Smooth muscle cell of the brain vasculature (primary cell): ENCODE results near the gene SNX14.
"Not testable (repeated sequence)": the region's sequence is repeated elsewhere in the genome, so short reads cannot be mapped to it uniquely, and the experiment has no call there.

Source experiments
- DNase-seq: peaks from one replicate; pipeline ENCODE4 v3.0.0-alpha.2; 2012; ENCODE audit warnings: low read depth, low spot score

The SNX14 gene, protein sequence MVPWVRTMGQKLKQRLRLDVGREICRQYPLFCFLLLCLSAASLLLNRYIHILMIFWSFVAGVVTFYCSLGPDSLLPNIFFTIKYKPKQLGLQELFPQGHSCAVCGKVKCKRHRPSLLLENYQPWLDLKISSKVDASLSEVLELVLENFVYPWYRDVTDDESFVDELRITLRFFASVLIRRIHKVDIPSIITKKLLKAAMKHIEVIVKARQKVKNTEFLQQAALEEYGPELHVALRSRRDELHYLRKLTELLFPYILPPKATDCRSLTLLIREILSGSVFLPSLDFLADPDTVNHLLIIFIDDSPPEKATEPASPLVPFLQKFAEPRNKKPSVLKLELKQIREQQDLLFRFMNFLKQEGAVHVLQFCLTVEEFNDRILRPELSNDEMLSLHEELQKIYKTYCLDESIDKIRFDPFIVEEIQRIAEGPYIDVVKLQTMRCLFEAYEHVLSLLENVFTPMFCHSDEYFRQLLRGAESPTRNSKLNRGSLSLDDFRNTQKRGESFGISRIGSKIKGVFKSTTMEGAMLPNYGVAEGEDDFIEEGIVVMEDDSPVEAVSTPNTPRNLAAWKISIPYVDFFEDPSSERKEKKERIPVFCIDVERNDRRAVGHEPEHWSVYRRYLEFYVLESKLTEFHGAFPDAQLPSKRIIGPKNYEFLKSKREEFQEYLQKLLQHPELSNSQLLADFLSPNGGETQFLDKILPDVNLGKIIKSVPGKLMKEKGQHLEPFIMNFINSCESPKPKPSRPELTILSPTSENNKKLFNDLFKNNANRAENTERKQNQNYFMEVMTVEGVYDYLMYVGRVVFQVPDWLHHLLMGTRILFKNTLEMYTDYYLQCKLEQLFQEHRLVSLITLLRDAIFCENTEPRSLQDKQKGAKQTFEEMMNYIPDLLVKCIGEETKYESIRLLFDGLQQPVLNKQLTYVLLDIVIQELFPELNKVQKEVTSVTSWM

DNA sequence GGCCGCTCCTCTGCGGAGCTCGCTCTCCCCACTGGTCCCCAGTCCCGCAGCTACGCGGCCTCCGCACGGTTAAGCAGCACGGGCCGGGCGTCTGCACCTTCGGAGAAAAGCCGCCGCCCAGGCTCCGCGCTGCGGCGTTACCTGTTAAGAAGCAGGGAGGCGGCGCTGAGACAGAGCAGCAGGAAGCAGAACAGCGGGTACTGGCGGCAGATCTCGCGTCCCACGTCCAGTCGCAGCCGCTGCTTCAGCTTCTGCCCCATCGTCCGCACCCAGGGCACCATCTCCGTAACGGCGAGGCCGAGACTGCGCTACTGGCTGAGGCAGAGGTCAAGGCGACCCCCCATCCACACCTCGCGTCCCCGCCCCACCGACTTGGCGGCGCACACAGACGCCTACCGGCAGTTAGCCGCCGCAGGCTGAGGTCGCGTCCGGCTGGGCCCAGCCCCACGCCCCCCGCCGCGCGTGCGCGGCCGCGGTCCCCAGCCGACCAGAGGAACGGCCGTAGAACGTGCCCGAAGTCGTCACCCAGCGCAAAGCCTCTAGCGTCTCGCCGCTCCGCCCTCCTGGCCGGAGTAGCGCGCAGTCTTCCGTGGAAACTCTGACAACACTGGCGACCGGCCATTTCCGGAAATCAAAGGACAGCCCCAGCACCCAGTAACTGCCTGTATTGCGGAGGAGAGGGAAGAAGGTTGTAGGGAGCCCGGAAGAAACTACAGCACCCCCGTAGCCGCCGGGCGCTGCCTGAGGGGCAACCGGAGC, at the start of gene SNX14:
TSS of gene SNX14 (minus strand) at position 421 of the 759 bp plus-strand sequence. CDS start at position 281, 140 bp downstream.
- DNase-seq = peak; percentile 67

DNA sequence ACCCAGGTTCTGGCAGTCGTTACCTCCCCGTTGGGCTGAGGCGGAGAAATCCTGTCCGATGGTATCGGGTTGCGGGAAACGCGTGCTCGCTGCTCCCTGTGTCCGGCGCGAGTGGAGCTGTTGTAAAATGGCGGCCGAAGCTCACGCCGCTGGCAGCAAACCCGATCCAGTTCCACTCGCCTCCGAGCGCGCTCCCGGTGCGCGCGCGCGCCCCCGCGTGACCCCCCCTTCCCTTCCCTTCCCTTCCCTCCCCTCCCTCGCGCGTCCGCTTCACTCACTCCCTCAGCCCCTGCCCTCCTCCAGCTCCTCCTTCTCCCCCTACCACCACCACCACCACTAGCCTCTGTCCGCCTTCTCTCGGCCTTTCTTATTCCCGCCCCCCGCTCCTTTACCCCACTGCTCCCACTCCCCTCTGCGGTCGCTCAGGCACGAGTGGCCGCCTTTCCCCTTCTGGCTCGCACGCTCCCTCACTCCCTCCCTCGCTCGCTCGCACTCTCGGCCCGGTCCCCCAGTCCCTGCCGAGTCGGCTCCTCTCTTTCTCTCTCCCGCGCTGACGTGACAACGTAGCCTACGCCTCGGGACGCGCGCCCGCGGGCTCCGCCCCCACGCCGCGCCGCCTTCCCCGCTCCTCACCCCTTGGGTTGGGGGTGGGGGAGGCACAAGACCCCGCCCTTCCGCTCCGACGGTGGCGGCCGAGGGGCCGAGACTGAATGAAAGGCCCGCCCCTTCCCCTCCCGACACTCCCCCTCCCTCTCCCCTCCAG, 49.3 kb upstream of the SNX14 start, which contains the start of gene SYNCRIP:
TSS of gene SYNCRIP (minus strand) at position 113 of the 763 bp plus-strand sequence. CDS start 1,447 bp downstream, outside the sequence.
- peak; percentile 97 for DNase-seq

DNA sequence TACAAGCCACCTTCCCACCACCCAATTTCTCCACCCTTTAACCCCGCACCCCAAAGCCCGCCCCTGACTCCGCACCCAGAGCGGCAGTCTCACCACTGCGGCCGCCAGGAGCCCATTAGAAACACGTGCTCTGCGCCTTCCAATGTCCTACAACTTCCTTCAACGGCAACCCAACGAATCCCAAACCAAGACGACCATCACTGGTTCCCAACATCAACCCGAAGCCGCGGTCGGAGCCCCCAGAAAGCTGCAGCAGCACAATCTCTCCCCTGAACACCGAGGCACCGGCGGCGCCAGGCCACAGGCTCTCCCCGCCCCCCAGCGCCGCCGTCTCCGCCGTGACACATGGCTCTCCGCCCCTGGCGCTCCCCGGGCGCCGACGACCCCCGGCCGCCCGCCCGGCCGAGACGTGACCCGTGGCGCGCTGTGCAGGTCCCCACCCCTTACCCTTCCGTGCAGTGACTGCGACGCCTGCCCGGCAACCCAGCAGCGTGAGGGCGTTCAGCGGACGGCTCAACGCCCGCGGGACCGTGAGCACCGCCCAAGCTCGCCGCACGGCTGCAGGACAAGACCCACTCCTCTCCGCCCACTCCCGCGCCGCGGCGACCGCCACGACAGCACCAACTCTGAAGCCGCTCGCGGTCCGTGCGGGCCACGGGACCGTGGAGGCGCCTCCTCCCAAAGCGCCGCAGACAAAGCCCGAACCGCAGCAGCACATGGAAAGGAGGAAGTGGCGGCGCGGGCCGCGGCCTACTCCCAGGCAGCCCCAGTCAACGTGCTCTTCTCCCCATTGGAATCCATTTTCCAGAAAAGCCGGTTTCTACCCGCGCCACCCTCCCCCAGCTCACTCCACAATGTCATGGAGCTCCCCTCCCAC, 48.5 kb upstream of the SNX14 start:
- no peak for DNase-seq

DNA sequence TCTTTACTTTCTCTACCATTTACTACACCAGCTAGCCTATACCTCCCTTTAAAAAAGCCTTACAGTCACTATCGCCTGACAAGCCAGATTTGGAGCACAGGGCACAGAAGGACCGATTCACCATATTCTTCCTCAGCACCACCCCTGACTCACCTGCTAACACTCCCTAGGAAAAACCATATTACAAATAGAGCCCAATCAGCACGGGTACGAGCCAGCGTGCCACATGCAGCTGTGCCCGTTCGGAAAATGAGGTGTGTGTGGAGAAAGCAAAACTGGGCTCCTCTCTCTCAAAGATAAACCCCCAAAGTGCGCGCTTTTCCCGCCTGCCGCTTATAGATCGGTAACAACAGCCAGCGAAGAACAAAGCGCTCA, 47.9 kb upstream of the SNX14 start:
- DNase-seq = no peak

DNA sequence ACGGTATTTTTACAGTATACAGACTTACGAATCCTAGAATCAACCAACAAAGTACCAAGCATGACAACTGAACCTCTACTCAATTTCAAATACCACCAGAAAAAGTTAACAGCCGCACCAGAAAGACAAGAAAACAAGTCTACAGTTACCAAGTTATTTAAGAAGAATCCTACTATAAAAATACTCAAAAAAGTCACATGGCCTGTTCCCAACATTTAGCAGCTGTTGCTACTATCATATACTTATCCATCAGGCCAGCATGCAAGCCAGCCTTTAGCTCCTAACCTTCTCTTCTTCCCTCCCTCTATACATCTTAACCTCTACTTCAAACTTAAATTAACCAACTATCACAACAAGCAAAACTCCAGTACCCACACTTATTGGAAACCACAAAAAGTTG, 47.2 kb upstream of the SNX14 start:
- DNase-seq = no peak

DNA sequence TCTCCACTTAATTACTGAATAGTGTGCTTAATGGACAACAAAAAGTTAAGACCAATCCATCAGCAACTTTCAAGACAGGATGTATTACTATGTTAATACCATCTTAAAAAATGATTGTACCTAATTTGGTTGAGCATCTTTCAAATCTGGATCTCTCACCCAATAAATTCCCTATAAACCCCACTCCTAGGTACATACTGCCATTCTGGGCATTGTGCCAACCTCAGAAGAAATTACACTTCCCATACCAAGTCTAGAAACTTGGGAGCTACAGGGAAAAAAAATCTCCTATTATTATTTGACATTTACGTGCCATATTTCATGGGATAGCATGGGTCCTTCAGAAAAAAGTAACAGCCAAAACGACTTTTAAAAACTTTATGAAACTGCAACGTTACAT, 43.9 kb upstream of the SNX14 start:
- DNase-seq = no peak

DNA sequence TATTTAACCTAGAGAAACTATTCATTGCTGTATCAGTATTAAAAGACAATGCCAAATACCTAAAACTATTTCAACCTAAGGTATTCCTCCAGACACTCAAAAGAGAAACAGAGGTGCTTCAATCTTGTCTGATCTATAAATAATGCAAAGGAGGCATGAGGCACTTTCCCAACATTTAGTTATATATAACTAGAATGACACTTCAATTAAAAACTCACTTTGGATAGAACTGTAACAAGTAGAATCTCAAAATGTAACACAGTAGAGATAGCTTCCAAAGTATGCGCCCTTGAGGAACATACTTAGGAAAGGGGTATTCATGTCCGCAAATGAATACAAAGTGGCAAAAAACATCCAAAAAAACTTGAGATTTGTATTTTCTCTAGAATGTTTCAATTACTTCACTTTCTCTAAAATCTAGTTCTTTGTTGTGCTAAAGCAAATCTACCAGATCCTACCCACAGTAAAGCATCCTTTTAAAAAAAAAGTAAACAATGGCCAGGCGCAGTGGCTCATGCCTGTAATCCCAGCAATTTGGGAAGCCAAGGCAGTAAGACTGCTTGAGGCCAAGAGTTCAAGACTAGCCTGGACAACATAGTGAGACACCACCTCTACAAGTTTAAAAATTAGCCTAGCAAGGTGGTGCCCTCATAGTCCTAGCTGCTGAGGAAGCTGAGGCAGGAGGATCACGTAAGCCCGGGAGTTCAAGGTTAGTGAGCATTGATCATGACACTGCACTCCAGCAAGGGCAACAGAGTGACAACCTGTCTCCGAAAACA, 38.7 kb upstream of the SNX14 start:
- no peak for DNase-seq

DNA sequence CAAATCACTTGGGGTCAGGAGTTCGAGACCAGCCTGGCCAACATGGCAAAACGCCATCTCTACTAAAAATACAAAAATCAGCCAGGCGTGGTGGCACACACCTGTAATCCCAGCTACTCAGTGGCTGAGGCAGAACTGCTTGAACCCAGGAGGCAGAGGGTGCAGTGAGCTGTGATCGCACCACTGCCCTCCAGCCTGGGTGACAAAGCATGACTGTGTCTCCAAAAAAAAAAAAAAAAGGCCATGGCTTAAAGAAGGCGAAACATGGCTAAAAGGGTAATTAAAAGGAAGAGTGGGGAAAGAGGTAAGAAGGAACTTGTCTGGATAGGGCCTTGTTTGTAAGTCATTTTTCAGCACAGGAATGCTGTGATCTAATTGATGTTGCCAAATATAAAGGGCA, 37.5 kb upstream of the SNX14 start:
- DNase-seq = not testable (repeated sequence)

DNA sequence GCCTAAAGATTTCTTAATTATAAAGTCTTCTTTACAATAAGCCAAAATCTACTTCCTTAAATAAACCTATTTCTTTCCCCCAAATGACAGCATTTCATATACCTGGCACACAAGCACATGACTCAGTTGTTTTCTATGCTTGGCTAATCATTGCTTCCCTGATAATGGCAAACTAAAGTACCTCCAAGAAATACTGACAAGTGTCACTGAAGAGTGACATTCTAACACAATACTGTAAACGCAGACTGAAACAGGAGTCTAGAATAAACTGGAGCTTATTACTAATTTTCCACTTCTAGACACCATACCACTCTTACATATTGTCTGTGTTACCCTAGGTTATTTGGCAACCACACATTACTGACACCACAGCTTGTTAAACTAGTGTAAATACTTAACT, 34.7 kb upstream of the SNX14 start:
- no peak for DNase-seq

DNA sequence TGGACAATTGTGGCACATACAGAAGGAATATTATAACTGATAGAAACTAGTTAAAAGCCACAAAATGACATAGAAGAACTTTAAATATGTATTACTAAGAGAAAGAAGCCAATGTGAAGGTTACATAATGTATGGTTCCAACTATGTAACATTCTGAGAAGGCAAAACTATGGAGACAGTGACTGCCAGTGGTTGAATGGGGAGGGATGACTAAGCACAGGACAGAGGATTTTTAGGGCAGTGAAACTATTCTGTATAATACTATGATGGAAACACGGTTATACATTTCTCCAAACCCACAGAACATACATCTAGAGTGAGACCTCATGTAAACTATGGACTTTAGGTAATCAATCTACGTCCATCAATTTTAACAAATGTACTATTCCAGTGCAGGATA, 26.6 kb upstream of the SNX14 start:
- no peak for DNase-seq

DNA sequence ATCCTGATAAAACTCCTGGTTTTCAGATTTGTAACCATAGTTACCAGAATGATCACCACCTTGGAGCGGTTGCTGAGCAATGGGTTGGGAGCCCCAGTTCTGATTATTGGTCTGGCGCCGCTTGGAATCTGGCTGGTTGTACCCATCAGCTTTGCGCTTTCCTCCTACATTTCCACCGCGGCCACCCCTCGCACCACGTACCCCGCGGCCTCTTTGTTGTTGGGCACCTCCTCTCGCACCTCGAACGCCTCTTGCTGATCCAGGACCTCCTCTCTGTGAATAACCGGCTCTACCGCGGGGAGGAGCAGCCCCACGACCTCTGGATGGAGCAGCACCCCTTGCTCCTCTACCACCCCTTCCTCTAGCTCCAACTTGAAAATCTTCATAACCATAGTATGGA, 21.1 kb upstream of the SNX14 start:
- DNase-seq = no peak

DNA sequence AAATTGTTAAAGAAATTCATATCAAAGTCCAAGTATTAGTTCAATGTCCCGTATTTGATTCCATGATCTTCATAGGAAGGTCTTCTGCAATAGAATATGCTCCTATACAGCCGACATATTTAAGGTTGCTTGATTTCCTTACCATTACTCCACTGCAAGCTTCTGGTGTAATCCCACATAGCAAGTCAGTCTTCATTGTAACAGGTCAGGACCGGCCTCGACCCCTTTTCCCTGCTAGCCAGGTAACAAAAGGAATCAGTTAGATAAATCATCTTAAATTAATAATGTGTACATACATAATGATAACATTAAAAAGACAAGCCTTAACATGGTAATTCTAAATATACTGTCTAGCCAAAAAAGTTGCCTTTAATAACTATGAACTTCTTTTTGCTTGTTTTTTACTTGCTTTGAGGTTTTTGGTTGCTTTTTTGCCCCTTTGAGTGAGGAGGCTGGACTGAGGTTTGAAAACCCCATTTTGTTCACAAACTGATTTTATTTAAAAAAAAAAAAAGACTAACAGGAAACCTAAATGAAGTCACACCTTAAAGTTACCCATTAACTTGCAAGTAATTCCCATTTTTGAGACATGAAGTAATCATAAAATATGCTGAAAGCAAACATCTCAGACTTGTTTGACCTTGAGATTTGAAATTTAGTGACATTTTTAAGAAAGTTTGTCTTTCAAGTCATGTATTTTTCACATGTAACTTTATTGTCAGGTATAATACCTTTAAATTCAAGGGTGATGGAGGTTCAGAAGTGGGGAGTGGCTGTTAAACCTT, 19.2 kb upstream of the SNX14 start:
- DNase-seq = no peak

DNA sequence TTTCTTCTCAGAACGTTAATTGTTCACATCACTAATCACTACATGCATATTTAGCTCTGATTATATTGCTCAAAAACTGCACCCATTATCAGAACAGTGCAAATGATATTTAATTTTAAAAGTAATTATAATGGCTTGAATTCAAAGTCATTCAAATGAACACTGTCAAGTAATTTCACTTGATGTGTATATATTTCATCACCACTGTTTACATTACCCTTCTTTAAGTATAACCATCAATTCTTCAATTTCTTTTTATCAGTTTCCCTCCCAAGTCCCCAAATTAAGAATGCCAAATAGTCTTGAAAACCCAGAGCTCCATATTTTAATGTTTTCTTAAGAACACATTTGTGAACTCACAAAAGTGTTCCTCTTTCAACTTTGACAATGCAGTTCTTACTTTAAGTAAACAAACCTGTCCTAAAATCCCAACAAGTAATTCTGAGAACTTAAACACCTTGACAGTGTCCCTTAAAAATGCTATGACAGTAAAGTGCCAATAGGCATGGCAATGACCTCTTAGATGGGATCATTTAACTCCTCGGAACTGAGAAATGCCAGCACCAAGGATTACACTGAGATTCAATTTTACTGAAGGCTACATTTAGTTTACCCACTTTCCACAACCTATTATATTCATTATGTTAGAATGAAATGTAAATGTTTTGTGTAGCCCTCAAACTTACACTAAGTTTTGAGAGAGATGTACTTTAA, 16.7 kb upstream of the SNX14 start:
- no peak for DNase-seq

DNA sequence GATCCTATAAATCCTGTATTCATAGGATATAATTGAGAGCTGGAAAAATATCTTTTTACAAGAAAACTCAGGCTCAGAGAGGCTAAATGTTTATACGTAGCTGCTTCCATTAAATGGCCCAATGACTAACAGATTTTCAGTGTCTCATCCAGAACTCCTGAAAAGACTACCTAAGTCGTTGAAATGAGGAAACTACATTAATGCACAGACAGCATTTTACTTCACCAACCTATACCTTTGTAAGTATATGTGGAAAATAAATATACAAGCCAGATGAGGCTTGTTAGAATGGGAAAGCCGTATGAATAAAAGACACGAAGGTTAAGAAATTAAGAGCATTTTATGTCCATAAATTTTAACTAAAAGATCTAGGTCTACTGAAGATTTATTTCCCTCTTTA, 8.4 kb upstream of the SNX14 start:
- DNase-seq = no peak

DNA sequence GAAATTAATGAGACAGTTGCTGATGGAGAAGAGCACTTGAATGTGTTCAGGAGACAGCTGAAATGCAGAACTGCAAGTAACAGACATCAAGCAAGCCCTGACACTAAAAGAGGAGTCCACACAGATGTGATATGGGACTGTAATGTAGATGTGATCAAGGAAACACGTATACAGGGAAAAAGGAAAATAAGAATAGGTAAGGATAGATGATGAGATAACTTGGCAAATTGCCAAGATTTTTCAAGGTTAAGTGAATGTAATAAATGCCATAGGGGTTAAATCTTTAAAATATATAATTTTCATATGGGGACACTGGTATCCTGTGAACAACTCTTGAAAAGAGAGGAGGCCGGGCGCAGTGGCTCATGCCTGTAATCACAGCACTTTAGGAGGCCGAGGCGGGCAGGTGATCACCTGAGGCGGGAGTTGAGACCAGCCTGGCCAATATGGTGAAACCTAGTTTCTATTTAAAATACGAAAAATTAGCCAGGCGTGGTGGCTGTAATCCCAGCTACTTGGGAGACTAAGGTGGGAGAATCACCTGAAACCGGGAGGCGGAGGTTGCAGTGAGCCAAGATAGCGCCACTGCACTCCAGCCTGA, 7.2 kb upstream of the SNX14 start:
- DNase-seq = no peak

DNA sequence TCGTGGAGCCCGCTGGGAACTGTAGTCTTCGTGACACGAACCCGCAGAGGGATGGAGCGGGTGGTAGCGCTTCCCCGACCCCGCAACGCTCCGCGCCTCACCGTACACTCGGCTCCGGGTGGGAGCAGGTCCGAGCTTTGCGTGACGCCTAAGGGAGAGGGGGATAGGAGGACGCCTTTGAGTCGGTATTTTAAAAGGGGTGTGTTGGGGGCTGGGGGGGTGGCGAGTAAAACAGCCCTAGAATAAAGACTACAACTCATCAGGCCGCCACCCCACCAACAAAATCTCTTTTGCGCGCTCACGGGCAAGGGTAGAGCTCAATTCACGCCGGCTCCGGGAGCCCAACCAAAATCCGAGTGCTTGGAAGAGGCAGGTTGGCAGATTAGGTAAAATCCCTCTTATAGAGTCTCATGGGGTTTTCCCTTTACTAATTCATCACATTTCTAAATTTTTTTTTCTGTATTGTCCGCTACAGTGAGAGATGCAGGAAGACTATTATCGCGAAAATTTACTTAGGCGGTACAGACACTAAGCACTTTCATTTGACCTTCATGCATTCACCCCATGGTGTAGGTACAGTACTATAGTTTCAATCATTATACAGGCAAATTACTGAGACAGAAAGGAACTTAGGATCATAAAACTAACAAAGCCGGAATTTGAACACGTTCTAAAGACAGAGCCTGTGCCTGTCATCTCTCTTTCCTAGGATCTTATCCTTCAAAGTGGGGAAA, 706 bp upstream of the SNX14 start:
- DNase-seq = no peak

DNA sequence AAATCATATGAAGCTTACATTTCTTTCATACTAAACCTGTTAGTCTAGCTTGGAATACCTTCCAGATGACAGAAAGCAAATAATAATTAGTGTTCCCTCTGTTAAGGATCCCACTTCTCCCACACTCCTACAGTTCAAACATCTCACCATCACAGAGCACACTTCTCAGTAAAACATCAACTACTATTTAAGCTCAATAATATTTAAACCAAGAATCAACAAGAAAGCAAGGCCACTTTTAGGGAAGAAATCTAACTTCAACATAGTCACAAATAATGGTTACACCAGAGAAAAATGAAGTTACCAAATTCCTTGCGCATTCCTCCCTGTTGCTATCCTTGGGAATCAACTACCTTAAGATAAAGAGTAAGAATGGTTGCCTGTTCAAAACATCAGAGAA, 1.6 kb downstream of the SNX14 start:
- DNase-seq = no peak
